ENCODE results near the gene TSPAN18. TPM values are rescaled to one million over a fixed set of nuclear protein-coding genes. Genes with fewer than 3 reads are reported as not detected.

Gene TSPAN18
- total RNA-seq, 1 experiment from 2014 or later, result 18.3 TPM

- no peaks in the 10 kb centered on the region for H3K9me2 ChIP-seq (ENCODE audit: insufficient read depth)
- ChIA-PET RAD21 (ENCODE audit: low non-redundant PET in 1 of 2, low total read pairs in 2 of 2, uncharacterized antibody in 2 of 2, unreplicated experiment in 2 of 2) (no interaction called here), POLR2A (interaction anchor here (0.7 kb wide), 1 partner anchor 411 kb away, joined by 3 read pairs; no protein-coding TSS in a partner anchor), CTCF (no interaction called here)
- H3K9me3 ChIP-seq (ENCODE audit: control insufficient read depth in 1 of 2, insufficient read depth in 1 of 2, low read depth in 1 of 2, low read length in 2 of 2), result no peaks in the 10 kb centered on the region
- H3K36me3 ChIP-seq (ENCODE audit: control insufficient read depth in 1 of 2, insufficient read depth in 2 of 2, low read length in 2 of 2), result no peaks in the 10 kb centered on the region
- H3K4me1 ChIP-seq (ENCODE audit: control insufficient read depth in 1 of 2, insufficient read depth in 2 of 2, low read length in 2 of 2), result peaks cover 4 to 16% of the 10 kb centered on the region in 2 experiments; a peak in 3 of 4 replicates
- no peak overlapping the region for H3K4me3 ChIP-seq (replicated peaks in 1 of 2; ENCODE audit: low read depth in 1 of 2, low read length in 2 of 2)
- H3K27ac ChIP-seq (ENCODE audit: low read depth, low read length), result no peak overlapping the region
- H3K27me3 ChIP-seq (ENCODE audit: insufficient read depth, low read length), result no peaks in the 10 kb centered on the region
- ATAC-seq, result no peak
- no peak overlapping the region for H2AFZ ChIP-seq (ENCODE audit: low read depth, low read length, poor library complexity, severe bottlenecking)
- TF ChIP-seq ATF3 (IDR thresholded peaks at IDR 0.05), result no peak
- no peak for TF ChIP-seq ZBTB33 (IDR thresholded peaks at IDR 0.05; ENCODE audit: extremely low read depth, insufficient replicate concordance, low read length)
- no peak for TF ChIP-seq CBX3 (IDR thresholded peaks at IDR 0.05; ENCODE audit: low read depth)
- TF ChIP-seq EZH2phosphoT487 (IDR thresholded peaks at IDR 0.05; ENCODE audit: borderline replicate concordance), result no peak
- TF ChIP-seq CTCF (IDR thresholded peaks at IDR 0.05 in 2 of 3, conservative IDR thresholded peaks at IDR 0.05 in 1 of 3; ENCODE audit: borderline replicate concordance in 1 of 3, insufficient read depth in 1 of 3, low read depth in 2 of 3, low read length in 2 of 3), result no peak
- TF ChIP-seq JUND (IDR thresholded peaks at IDR 0.05), result no peak
- no peak overlapping the region for H3K4me2 ChIP-seq (ENCODE audit: low read length)
- H4K20me1 ChIP-seq (ENCODE audit: insufficient read depth), result no peaks in the 10 kb centered on the region
- DNase-seq (ENCODE audit: low read depth, low spot score), result no peak
- no TSS peak for BruUV-seq (replicated peaks)
- H3K79me2 ChIP-seq (ENCODE audit: insufficient read depth, low read length), result peaks cover 13% of the 10 kb centered on the region; the same call in 1 of the 2 replicates
- intact Hi-C loops (cut with micrococcal nuclease), result no loop called here
- no peak overlapping the region for H3K9ac ChIP-seq (ENCODE audit: low read length)
These were observed 4.0 kb downstream of the TSPAN18 start for GRCh38 chr11:44730775-44731174.

All from HCT116 (cell line).